ENCODE results near the gene SIPA1L2. TPM values are rescaled to one million over a fixed set of nuclear protein-coding genes. Genes with fewer than 3 reads are reported as not detected.

SIPA1L2 gene
- total RNA-seq, 4 donors from 2014 or later, result 20.5 to 111 (median 39.8) TPM

DNA sequence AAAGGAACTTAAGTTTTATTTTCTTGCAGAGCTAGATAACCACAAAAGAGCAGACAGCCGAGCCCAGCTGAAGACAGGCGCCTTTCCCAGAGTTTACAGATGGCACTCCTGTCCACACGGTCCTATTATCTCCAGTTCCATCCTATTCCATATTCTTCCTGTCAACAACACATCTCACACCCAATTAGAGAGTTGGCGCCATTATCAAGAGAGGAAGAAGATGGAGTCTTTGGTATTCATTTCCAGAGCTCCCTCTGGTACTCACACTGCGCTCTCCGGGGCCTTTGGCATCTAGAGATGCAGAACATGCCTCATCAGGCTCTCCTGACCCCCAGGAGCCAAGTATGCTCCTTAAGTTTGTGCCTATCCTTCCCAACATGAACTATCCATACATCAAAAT lies 43.3 kb upstream of the SIPA1L2 start:
- ATAC-seq (ENCODE audit: low FRiP score) (no peak), DNase-seq (ENCODE audit: low spot score) (no peak)
- TF ChIP-seq, protein P1, sequence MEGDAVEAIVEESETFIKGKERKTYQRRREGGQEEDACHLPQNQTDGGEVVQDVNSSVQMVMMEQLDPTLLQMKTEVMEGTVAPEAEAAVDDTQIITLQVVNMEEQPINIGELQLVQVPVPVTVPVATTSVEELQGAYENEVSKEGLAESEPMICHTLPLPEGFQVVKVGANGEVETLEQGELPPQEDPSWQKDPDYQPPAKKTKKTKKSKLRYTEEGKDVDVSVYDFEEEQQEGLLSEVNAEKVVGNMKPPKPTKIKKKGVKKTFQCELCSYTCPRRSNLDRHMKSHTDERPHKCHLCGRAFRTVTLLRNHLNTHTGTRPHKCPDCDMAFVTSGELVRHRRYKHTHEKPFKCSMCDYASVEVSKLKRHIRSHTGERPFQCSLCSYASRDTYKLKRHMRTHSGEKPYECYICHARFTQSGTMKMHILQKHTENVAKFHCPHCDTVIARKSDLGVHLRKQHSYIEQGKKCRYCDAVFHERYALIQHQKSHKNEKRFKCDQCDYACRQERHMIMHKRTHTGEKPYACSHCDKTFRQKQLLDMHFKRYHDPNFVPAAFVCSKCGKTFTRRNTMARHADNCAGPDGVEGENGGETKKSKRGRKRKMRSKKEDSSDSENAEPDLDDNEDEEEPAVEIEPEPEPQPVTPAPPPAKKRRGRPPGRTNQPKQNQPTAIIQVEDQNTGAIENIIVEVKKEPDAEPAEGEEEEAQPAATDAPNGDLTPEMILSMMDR (IDR thresholded peaks at IDR 0.05), result no peak

- DNase-seq (ENCODE audit: low spot score), result no peak
- ATAC-seq (ENCODE audit: low FRiP score), result no peak
- TF ChIP-seq, protein P1 (IDR thresholded peaks at IDR 0.05), result no peak
Observed at GRCh38 chr1:232669981-232670747, 40.2 kb upstream of the SIPA1L2 start.

DNA sequence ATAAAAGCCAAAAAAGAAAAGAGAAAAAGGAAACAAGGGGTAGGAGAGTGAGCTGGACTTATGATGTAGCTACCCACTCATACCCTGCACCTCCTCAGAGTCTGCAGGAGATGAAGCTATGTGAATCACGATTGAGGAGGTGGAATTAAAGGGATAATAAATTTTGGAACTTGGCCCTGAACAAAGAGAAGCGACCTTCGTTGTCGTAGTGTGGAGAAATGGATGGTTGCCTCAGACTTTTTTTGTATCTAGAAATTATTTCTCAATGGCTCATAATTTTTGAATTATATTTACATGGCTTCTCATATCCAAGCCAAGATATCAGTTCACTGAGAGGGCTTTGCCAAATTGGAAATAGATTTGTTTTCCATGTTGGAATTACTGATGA lies 37.8 kb upstream of the SIPA1L2 start:
- DNase-seq (ENCODE audit: low spot score) (no peak), ATAC-seq (ENCODE audit: low FRiP score) (peak; percentile 92)
- TF ChIP-seq, protein P1 (IDR thresholded peaks at IDR 0.05), result no peak

GRCh38 chr1:232667094-232667777 lies 37.3 kb upstream of the SIPA1L2 start:
- TF ChIP-seq, protein P1 (IDR thresholded peaks at IDR 0.05), result no peak
- DNase-seq (ENCODE audit: low spot score) (no peak), ATAC-seq (ENCODE audit: low FRiP score) (no peak)

GRCh38 chr1:232664844-232665777 lies 35.2 kb upstream of the SIPA1L2 start:
- DNase-seq (ENCODE audit: low spot score), result no peak
- TF ChIP-seq, protein P1 (IDR thresholded peaks at IDR 0.05), result no peak
- ATAC-seq (ENCODE audit: low FRiP score), result no peak

DNA sequence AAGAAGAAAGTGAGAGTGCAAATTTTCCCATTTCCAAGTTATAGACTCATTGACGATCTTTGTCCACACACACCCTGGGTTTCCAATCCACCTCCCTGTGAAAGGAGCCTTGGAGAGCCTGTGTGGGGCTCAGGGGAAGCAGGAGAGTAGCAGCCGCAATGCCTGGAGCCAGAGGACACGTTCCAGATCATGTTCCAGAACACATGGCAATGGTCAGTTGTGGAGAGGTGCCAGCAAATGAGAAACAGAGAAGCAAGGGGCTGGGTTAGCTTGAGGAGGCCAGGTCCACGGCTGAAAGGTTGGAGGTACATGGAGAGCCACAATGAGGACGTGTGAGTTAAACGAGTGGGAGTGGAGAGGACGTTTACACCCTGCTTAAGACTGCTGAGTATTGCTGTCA lies 33.0 kb upstream of the SIPA1L2 start:
- TF ChIP-seq, protein P1 (IDR thresholded peaks at IDR 0.05), result no peak
- ATAC-seq (ENCODE audit: low FRiP score), result no peak
- no peak for DNase-seq (ENCODE audit: low spot score)
